GM19043 (cell line): Measurements from ENCODE around the gene ASMT.
"Not testable (repeated sequence)": the region's sequence is repeated elsewhere in the genome, so short reads cannot be mapped to it uniquely, and the experiment has no call there.

Experiments used
- ATAC-seq: cut with Tn5 transposase; IDR thresholded peaks from one replicate; pipeline ENCODE4 v1.9.1; 2021; ENCODE audit warnings: low read depth; ENCODE audit not compliant: unreplicated experiment

The ASMT gene

GRCh38 chrX:1614927-1615326, at the start of gene ASMT:
TSS of gene ASMT (plus strand) at chrX:1615059. CDS start at chrX:1615200, 141 bp downstream.
- no peak for ATAC-seq

GRCh38 chrX:1574181-1574580, 40.7 kb upstream of the ASMT start:
- not testable (repeated sequence) for ATAC-seq

GRCh38 chrX:1576201-1576992, 38.5 kb upstream of the ASMT start:
- no peak for ATAC-seq

- ATAC-seq, result no peak
These were observed 37.0 kb upstream of the ASMT start for GRCh38 chrX:1577845-1578244.

GRCh38 chrX:1578511-1579173, 36.2 kb upstream of the ASMT start:
- no peak for ATAC-seq

- ATAC-seq, result no peak
These were observed 33.7 kb upstream of the ASMT start for GRCh38 chrX:1581132-1581531.

- peak; percentile 60 for ATAC-seq
These were observed 32.0 kb upstream of the ASMT start for GRCh38 chrX:1582686-1583437.

- ATAC-seq, result no peak
These were observed 30.4 kb upstream of the ASMT start for GRCh38 chrX:1584237-1585011.

GRCh38 chrX:1587161-1587560, 27.7 kb upstream of the ASMT start:
- ATAC-seq, result no peak

GRCh38 chrX:1589356-1590130, 25.3 kb upstream of the ASMT start:
- no peak for ATAC-seq

GRCh38 chrX:1591102-1591862, 23.6 kb upstream of the ASMT start, which contains the start of gene AKAP17A:
TSS of gene AKAP17A (plus strand) at chrX:1591604. CDS start at chrX:1593463, 1,859 bp downstream.
- peak; percentile 80 for ATAC-seq

GRCh38 chrX:1591863-1592469, 22.9 kb upstream of the ASMT start:
- ATAC-seq, result no peak

- ATAC-seq, result peak; percentile 39
These were observed 22.3 kb upstream of the ASMT start for GRCh38 chrX:1592470-1593142.

- ATAC-seq, result no peak
These were observed 21.3 kb upstream of the ASMT start for GRCh38 chrX:1593286-1594271.

- no peak for ATAC-seq
These were observed 19.2 kb upstream of the ASMT start for GRCh38 chrX:1595711-1596060.

GRCh38 chrX:1596676-1597344, 18.0 kb upstream of the ASMT start:
- ATAC-seq, result no peak
